NCI-H82 (cell line): ENCODE results near the gene RFX2.
"Not testable (repeated sequence)": the region's sequence is repeated elsewhere in the genome, so short reads cannot be mapped to it uniquely, and the experiment has no call there.

Experiments
- DNase-seq: peaks from one replicate; lab custom pipeline; 2025; lab: John Stamatoyannopoulos, UW

The RFX2 gene

DNA sequence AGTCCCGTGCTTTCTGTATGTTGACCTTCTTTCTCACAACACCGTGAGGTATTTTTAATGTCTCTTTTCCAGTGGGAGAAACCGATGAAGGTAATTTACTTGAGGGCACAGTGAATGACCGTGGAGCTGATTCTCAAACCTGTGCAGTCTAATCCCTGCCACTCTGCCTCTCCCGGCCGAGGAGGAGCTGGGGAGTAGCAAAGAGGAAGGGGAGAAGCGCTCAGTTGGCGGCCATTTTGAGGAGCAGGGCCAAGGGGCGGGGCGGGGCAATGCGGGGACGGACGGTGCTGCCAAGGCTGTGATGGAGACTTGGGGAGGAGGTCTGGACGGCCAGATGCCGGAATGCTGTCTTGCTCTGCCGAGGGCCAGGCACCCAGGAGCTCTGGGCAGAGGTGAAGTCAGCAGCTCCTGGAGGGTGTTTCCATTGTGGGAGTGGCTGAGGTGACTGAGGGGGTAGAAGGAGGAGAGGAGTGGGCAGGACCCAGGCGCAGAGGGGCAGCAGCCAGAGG lies 120.0 kb downstream of the RFX2 start:
- DNase-seq, result peak; percentile 33

DNA sequence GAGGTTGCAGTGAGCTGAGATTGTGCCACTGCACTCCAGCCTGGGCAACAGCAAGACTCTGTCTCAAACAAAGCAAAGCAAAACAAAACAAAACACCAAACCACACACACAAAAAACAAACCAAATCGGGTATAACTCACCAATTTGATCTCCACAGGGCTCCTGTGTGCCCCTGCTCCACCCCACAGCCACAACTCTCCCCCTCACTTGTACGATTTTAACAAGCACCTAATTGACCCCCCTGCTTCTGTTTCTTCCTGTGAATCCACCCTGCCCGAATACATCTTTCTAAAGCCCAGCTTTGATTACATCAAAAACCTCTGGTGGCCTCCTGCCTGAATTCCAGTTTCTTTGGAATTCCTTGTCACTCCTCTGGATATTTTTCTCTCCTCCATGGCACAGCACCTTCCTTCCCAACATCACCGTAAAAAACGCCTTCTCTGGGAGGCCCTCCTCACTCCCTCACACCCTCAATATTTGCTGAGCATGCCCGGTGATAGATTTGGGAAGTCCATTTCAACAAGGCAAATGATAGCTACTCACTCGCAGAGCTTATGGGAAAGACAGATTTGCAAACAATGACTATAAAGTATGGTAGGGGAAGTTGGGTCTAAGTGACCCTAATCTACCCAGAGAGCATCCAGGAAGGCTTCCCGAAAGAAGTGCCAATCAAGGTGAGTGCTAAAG lies 120.8 kb downstream of the RFX2 start:
- DNase-seq, result no peak

GRCh38 chr19:5988517-5989387 lies 121.5 kb downstream of the RFX2 start:
- peak; percentile 24 for DNase-seq

- DNase-seq, result peak; percentile 82
Measured at GRCh38 chr19:5987077-5987818, 123.1 kb downstream of the RFX2 start.

- not testable (repeated sequence) for DNase-seq
Measured at GRCh38 chr19:5985837-5986236, 124.5 kb downstream of the RFX2 start.

DNA sequence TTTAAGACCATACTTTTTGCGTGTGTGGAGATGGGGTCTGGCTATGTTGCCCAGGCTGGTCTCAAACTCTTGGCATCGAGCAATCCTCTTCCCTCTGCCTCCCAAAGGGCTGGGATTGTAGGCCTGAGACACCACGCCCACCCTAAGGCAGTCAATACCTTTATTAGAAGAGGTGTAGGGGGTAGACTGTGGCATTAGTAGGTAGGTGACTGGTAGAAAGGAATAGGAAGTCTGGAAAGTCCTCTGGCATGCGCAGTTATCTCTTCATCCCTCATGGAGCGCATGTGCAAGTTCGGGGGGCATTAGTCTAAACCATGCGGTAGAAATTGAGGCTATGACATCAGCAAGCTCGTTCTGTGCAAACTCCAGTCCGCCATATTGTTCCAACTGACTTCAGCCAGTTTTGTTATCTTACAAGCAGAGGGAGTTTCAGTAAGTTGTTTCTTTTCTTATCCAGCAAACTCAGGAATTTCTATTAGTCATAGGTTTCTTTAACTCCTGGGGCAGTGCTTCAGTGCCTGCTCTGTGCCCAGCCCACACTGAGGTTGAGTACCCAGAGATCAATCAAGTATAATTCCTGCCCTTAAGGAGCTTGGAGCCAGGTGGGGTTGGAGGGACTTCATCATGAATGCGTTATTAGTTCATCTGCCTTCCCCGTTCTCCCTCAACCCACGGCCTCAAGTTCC lies 125.1 kb downstream of the RFX2 start:
- DNase-seq, result no peak

DNA sequence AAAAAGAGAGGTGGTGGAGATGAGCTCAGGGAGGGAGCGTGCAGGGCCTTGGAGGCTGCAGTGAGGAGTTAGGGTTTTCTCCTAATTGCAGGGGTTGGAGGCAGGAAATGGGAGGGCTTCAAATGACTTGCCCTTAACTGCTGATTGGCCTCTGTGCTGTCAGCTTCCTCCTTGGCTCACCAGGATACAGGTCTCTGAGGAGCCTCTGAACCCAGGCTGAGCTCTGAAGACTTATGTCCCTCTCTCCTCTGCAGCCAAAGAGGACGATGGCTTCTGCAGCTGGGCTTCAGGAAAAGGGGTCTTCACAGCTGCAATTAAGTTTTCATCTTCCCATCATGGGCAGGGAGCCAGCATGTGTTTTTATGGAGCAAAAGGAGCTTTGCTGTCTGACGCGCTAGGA lies 125.7 kb downstream of the RFX2 start:
- DNase-seq, result no peak

- DNase-seq, result no peak
Measured at GRCh38 chr19:5983367-5983955, 126.8 kb downstream of the RFX2 start.

- no peak for DNase-seq
Measured at GRCh38 chr19:5978606-5979552, 131.4 kb downstream of the RFX2 start.

DNA sequence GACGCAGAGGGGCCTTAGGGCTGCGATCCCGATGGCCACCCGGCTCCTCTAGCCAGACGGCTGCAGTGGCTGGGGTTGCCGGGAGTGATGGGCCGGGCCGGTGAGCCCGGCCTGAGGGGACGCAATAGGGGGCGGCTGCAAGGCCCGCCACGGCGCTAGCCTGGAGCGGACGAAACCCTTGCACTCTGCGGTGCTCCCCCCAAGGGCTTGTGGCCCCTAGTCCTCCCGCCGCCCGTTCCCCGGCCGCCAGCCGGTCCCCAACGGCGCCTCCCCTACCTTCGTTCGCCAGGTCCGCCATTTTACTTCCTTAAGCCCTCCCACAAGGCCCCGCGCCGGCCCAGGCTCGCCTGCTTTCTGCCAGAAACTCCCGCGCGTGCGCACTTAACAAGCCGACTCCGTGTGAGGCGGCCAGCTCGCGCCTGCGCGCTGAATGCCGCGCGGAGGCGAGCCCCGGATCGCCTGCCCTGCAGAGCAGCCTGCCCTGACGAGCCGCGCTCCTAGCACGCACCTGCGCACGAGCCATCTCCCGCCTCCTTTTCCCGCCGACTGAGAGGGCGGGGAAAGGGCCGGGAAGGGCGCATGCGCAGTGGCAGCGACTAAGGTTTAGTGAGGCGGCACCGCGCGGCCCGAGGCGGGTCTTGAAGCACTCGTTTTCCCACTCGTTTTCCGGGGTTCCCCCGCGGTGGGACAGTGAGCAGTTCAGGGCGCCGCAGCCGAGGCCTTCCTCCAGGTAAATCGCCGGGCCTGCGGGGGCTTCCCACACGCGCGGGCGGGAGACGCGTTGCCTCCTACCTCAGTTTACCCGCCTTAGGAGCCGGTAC lies 132.3 kb downstream of the RFX2 start, which contains the start of gene RANBP3:
Gene RANBP3, minus strand, starts transcription at position 356 of the 821 bp plus-strand sequence. Its CDS starts 58 bp downstream, at position 298.
- peak; percentile 99 for DNase-seq

DNA sequence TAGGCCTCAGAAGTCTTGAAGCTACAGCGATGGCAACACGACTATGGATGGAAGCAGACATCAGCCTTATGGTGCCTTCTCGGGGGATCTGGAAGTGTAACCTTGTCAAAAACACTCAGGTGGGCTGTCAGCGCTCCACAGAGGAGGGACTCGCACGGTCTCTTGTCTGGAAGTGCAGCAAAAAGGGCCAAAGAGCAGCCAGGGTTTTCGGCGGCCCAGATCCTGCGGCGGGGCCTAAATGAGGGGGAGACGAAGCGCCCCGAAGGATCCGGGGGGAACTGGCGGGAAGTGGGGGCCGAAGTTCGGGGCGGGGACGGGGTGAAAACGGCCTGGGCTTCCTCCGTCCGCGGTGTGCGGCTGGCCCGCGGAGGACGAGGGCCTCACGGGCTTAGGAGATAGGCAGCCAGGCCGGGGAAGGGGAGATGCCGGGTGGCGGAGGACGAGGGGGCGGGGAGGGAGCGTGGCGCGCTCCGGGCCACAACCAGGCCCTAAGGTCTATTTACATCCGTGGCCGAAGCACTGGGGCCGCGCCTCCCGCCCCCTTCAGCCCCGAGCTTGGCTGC lies 133.0 kb downstream of the RFX2 start:
- DNase-seq, result no peak

DNA sequence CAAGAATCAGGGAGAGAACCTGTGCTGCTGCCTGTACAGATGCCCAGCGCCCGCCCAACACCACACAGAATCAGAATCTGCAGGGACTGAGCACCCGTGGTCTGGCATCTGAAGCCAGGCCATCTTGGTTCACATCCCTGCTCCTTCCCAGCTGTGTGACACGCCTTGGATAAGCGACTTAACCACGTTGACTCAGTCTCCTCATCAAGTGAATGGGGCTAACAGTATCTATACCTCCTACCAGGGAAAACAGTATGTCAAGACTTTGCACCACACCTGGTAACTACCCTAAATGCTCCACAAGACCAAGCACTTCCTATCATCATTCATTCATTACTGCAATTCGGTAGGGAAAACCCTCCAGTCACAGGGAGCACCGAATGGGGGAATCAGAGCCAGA lies 133.5 kb downstream of the RFX2 start:
- DNase-seq, result no peak

DNA sequence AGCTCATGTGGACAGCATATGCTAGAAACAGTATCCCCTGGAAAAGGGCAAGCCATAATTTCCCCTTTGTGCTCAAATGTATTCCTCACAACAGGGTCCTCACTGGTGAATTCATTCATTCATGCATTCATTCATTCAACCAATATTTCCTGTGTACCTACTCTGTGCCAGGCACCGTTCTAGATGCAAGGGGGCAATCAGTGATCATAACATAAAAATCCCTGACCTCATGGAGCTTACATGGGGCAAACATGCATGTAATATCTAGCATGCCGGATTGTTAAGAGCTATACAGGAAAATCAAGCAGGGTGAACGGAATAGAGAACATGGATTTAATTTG lies 134.9 kb downstream of the RFX2 start:
- DNase-seq, result no peak

- DNase-seq, result no peak
Measured at GRCh38 chr19:5974721-5975387, 135.4 kb downstream of the RFX2 start.

DNA sequence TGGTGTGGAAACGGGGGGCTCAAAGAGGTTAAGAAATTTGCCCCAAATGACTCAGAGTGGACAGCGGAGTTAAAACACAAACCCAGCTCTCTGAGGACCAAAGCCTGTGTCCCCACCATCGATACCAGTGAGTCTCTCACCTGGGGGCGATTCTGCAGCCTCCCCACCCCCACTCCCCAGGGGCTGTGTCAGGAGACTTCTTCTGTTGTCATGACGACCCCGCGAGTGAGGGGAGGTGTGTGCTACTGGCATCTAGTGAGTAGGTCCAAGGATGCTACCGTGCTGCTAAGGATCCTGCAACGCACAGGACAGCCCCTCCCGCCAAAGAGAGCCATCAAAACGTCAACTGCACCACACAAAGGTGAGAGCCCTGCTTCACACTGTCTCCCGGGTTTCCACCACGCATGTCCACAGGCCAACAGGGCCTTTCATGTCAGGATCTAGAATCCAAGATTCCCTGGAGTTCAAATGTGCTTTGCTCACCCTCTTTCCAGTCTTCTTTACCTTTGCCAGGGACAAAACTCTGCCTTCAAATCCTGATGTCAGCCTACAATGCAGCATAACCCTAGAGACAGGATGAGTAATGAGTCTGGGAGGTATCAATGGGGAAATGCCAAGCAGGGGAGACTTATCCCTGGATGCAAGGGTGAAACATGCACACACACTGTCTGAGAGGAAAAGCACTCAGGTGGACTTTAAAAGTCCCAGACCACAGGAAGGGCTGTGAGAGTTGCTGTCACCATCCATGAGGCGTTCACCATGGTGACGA lies 136.2 kb downstream of the RFX2 start:
- DNase-seq, result no peak

DNA sequence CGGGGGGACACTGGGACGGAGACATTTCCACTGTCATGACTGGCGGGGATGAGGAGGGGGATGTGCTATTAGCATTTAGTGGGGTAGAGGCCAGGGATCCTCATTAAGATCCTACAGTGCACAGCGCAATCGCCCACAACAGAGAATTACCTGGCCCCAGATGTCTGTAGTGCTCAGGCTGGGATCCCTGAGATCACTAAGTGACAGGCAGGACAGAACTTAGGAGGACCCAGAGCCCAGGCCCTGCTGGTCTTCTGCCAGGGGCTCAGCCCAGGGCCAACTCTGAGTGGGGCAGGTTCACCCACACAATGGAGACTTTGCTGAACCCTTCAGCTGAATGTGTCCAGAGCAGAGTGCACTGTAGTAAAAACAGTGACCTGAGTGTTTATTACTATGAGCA lies 136.9 kb downstream of the RFX2 start:
- no peak for DNase-seq

DNA sequence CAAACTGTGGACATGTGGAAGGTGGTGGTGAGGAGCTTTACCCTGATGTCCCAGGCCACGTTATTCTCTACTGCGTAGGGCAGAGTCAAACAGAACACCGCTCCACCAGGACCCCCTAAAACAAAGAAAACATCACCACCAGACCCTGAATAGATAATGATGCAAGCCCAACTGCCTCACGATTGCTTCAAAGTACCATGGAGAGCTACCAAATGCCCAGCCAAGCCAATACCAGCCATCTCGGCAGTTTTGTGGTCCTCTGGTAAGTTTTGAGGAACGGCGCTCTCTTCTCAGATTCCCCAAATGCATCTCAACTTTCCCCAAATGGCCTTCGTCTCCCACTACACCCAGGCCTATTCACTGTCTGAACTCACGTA lies 138.0 kb downstream of the RFX2 start:
- DNase-seq, result no peak
